ENCODE data around the gene BIN2.

Gene BIN2

GRCh38 chr12:51333536-51333935 lies 9.6 kb upstream of the BIN2 start:
- H3K36me3 ChIP-seq: no peaks in the 10 kb centered on the region
- no peak for DNase-seq
- no peaks in the 10 kb centered on the region for H3K4me1 ChIP-seq
- no peaks in the 10 kb centered on the region for H3K27me3 ChIP-seq
- TF ChIP-seq CTCF (IDR thresholded peaks at IDR 0.05; ENCODE audit: low read depth, low read length): no peak
- H3K4me3 ChIP-seq (ENCODE audit: low read depth, low read length): no peak overlapping the region
- H3K9me3 ChIP-seq: no peaks in the 10 kb centered on the region

- Histone ChIP-seq H3K36me3 (no peaks in the 10 kb centered on the region), H3K27me3 (no peaks in the 10 kb centered on the region), H3K4me3 (ENCODE audit: low read depth, low read length) (no peak overlapping the region), H3K9me3 (no peaks in the 10 kb centered on the region), H3K4me1 (no peaks in the 10 kb centered on the region)
- DNase-seq: no peak
- TF ChIP-seq CTCF (IDR thresholded peaks at IDR 0.05; ENCODE audit: low read depth, low read length): no peak
Observed at GRCh38 chr12:51330186-51330585, 6.2 kb upstream of the BIN2 start.

- no peaks in the 10 kb centered on the region for H3K9me3 ChIP-seq
- H3K36me3 ChIP-seq: no peaks in the 10 kb centered on the region
- no peaks in the 10 kb centered on the region for H3K4me1 ChIP-seq
- no peaks in the 10 kb centered on the region for H3K27me3 ChIP-seq
- DNase-seq: no peak
- TF ChIP-seq CTCF (IDR thresholded peaks at IDR 0.05; ENCODE audit: low read depth, low read length): no peak
- H3K4me3 ChIP-seq (ENCODE audit: low read depth, low read length): no peak overlapping the region
Observed at GRCh38 chr12:51329742-51330141, 5.8 kb upstream of the BIN2 start.

- TF ChIP-seq CTCF (IDR thresholded peaks at IDR 0.05; ENCODE audit: low read depth, low read length): no peak
- no peaks in the 10 kb centered on the region for H3K4me1 ChIP-seq
Observed at GRCh38 chr12:51328587-51328986, 4.6 kb upstream of the BIN2 start.

GRCh38 chr12:51326698-51327439 lies 2.9 kb upstream of the BIN2 start:
- Histone ChIP-seq H3K4me1 (no peaks in the 10 kb centered on the region), H3K4me3 (ENCODE audit: low read depth, low read length) (no peak overlapping the region), H3K9me3 (no peaks in the 10 kb centered on the region; the same call in 1 of the 2 replicates), H3K27me3 (no peaks in the 10 kb centered on the region), H3K36me3 (no peaks in the 10 kb centered on the region)
- DNase-seq: no peak
- no peak for TF ChIP-seq CTCF (IDR thresholded peaks at IDR 0.05; ENCODE audit: low read depth, low read length)

More at GRCh38 chr12:51328587-51328986, 4.6 kb upstream of the BIN2 start:
- H3K9me3 ChIP-seq: no peaks in the 10 kb centered on the region; the same call in 1 of the 2 replicates
- DNase-seq: no peak
- no peaks in the 10 kb centered on the region for H3K36me3 ChIP-seq
- H3K27me3 ChIP-seq: no peaks in the 10 kb centered on the region
- H3K4me3 ChIP-seq (ENCODE audit: low read depth, low read length): no peak overlapping the region

- H3K9me3 ChIP-seq: no peaks in the 10 kb centered on the region; the same call in 1 of the 2 replicates
- DNase-seq: no peak
- TF ChIP-seq CTCF (IDR thresholded peaks at IDR 0.05; ENCODE audit: low read depth, low read length): no peak
- no peaks in the 10 kb centered on the region for H3K27me3 ChIP-seq
- H3K4me1 ChIP-seq: no peaks in the 10 kb centered on the region; the same call in 1 of the 2 replicates
- H3K4me3 ChIP-seq (ENCODE audit: low read depth, low read length): no peak overlapping the region
- H3K36me3 ChIP-seq: no peaks in the 10 kb centered on the region
Observed at GRCh38 chr12:51324953-51325352, 979 bp upstream of the BIN2 start.
